ENCODE results near the gene PP2D1. TPM values are rescaled to one million over a fixed set of nuclear protein-coding genes. Genes with fewer than 3 reads are reported as not detected.

The PP2D1 gene, protein sequence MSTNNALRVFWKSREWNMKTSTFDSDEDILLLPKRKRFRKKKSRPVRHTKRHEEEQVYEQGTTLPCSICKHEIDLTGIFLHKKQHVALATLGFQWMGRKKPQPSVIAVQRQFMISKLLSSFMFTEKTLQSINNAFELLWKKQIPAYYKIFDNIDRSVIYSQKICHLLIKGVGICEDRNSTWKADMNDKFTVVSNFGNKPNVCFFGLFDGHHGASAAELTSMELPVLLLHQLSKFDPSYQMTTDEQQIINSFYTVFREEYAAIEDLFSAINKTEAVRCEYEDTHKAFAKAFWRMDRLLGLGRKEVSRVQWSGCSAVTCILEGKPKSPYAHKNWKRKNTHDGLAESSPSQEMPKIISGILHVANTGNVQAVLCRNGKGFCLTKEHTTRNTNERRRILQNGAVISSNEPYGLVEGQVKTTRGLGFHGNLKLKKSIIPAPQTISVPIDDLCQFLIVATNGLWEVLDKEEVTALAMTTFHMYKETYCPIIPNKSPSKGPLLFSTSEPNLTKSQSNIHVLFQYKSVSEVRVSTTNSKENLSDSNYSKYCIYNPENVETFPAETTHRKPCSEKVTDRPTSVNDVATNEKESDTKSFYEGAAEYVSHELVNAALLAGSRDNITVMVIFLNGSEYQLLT
- 0.39 TPM for polyA plus RNA-seq
- long read RNA-seq, donor 1: 0 reads
- long read RNA-seq, donor 2: 0 reads
- long read RNA-seq, donor 3: 0 reads
- long read RNA-seq, donor 4: 0 reads
- long read RNA-seq, donor 5: 0 reads
- long read RNA-seq, donor 6, partial matches to known transcripts: 44 of 44 reads
- long read RNA-seq, donor 6, other reads (novel, unspliced or antisense): 0 of 44 reads
- long read RNA-seq, donor 7: 0 reads
- long read RNA-seq, donor 8: 0 reads
- long read RNA-seq, donor 9: 0 reads
- long read RNA-seq, donor 10: 0 reads
- long read RNA-seq, donor 11, partial matches to known transcripts: 0 of 25 reads
- long read RNA-seq, donor 11, other reads (novel, unspliced or antisense): 25 of 25 reads

DNA sequence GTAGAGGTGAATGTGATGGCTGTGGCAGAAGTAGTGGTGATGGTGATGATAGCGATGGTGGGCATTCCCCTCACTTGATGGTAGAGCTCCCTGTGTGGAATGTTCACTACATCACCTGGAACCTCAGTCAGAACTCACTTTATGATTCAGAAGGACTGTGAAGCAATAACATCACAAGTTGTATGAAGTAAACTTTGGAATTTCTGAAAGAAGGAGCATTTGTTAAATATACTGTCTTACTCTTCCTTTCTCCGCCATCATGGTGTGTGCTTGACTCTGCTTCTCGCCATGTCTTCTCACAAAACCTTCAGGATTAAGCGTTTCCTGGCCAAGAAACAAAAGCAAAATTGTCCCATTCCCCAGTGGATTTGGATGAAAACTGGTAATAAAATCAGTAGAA is at the start of gene PP2D1:
TSS of gene PP2D1 (minus strand) at position 101 of the 400 bp plus-strand sequence. CDS start 192 bp downstream, outside the sequence.
- H3K9me3 ChIP-seq (ENCODE audit: control insufficient read depth, low read depth, low read length): no peaks in the 10 kb centered on the region
- 100% methylated on average over 1 of the region's 4 CpGs for WGBS (ENCODE audit: insufficient coverage, low lambda C conversion rate)
- H3K4me3 ChIP-seq (ENCODE audit: low read length): no peak within 1 kb of the TSS
- H3K36me3 ChIP-seq (ENCODE audit: control insufficient read depth, insufficient read depth, low read length): no peaks in the 10 kb centered on the region
- DNase-seq: no peak
- no peaks in the 10 kb centered on the region for H3K4me1 ChIP-seq (ENCODE audit: control insufficient read depth, insufficient read depth, low read length)
- H3K27me3 ChIP-seq (ENCODE audit: control insufficient read depth, insufficient read depth, low read length): no peaks in the 10 kb centered on the region
- H3K27ac ChIP-seq (ENCODE audit: low read length): no peak within 1 kb of the TSS

DNA sequence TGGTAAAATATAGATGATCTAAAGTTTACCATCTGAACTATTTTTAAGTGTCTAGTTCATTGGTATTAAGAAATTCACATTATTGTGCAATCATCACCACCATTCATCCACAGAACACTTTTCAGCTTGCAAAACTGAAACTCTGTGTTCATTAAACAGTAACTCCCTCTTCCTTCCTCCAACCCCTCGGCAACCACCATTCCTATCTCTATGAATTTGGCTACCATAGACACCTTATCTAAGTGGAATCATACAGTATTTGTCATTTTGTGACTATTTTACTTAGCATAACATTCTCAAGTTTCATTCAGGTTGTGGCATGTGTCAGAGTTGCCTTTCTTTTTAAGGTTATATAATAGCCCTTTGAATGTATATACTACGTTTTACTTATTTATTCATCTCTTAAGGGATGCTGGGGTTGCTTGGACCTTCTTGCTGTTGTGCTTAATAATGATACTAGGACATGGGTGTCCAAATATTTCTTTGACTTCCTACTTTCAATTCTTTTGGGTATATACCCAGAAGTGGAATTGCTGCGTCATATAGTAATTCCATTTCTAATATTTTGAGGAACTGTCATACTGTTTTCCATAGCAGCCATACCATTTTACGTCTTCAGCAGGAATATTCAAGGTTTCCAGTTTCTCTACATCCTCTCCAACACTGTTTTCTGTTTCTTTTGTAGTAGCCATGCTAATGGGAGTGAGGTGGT is 49.1 kb upstream of the PP2D1 start:
- Histone ChIP-seq H3K27me3 (ENCODE audit: control insufficient read depth, insufficient read depth, low read length) (no peaks in the 10 kb centered on the region), H3K4me3 (ENCODE audit: low read length) (no peak overlapping the region), H3K4me1 (ENCODE audit: control insufficient read depth, insufficient read depth, low read length) (peaks cover 2% of the 10 kb centered on the region), H3K36me3 (ENCODE audit: control insufficient read depth, insufficient read depth, low read length) (no peaks in the 10 kb centered on the region), H3K9me3 (ENCODE audit: control insufficient read depth, low read depth, low read length) (no peaks in the 10 kb centered on the region), H3K27ac (ENCODE audit: low read length) (no peak overlapping the region)
- WGBS (ENCODE audit: insufficient coverage, low lambda C conversion rate): 67% methylated on average over 3 of the region's 4 CpGs
- DNase-seq: no peak

DNA sequence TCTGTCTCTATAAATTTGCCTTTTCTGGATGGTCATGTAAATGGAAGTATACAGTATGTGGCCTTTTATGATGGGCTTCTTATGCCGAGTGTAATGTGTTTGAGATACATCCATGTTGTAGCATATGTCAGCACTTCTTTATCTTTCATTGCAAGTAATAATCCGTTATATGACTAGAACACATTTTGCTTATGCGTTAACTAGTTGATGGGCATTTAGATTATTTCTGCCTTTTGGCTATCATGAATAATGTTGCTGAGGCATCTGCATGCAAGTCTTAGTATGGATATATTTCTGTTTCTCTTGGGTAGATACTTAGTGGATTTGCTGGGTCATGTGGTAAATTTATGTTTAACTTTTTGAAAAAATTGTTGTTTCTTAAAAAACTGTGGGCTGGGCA is 47.9 kb upstream of the PP2D1 start:
- H3K27me3 ChIP-seq (ENCODE audit: control insufficient read depth, insufficient read depth, low read length): no peaks in the 10 kb centered on the region
- H3K9me3 ChIP-seq (ENCODE audit: control insufficient read depth, low read depth, low read length): no peaks in the 10 kb centered on the region
- no peak overlapping the region for H3K4me3 ChIP-seq (ENCODE audit: low read length)
- no peaks in the 10 kb centered on the region for H3K36me3 ChIP-seq (ENCODE audit: control insufficient read depth, insufficient read depth, low read length)
- H3K4me1 ChIP-seq (ENCODE audit: control insufficient read depth, insufficient read depth, low read length): peaks cover 2% of the 10 kb centered on the region
- no CpG with 5 or more reads among the region's 3 CpGs for WGBS (ENCODE audit: insufficient coverage, low lambda C conversion rate)
- DNase-seq: no peak
- no peak overlapping the region for H3K27ac ChIP-seq (ENCODE audit: low read length)

DNA sequence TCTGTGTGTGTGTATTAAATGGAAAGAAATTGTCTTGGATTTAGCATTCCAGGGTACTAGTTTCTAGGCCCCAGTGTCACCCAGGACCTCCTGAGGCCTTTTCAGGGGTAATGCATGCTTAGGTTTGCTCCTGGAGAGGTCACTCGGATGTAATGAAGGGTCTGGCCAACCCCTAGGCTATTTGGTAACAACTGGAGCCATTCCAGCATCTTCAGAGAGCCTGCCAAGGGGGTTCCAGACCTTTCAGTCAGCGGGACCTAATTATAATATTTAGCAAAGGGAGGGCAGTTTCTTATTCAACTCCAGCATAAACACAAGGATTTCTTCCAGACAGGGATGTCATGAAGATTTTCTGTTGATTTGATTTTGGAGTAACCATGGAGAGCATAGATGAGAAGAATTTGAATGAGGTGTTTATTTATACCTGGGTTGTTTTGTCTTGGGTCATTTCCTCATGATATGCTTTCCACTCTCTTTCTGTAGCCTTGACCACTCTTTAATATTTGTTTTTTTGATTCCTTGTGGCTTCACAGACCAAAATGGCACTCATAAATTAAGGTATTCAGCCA is 45.6 kb upstream of the PP2D1 start:
- Histone ChIP-seq H3K4me1 (ENCODE audit: control insufficient read depth, insufficient read depth, low read length) (peaks cover 2% of the 10 kb centered on the region), H3K9me3 (ENCODE audit: control insufficient read depth, low read depth, low read length) (no peaks in the 10 kb centered on the region)
- WGBS (ENCODE audit: insufficient coverage, low lambda C conversion rate): no CpG with 5 or more reads among the region's 2 CpGs

DNA sequence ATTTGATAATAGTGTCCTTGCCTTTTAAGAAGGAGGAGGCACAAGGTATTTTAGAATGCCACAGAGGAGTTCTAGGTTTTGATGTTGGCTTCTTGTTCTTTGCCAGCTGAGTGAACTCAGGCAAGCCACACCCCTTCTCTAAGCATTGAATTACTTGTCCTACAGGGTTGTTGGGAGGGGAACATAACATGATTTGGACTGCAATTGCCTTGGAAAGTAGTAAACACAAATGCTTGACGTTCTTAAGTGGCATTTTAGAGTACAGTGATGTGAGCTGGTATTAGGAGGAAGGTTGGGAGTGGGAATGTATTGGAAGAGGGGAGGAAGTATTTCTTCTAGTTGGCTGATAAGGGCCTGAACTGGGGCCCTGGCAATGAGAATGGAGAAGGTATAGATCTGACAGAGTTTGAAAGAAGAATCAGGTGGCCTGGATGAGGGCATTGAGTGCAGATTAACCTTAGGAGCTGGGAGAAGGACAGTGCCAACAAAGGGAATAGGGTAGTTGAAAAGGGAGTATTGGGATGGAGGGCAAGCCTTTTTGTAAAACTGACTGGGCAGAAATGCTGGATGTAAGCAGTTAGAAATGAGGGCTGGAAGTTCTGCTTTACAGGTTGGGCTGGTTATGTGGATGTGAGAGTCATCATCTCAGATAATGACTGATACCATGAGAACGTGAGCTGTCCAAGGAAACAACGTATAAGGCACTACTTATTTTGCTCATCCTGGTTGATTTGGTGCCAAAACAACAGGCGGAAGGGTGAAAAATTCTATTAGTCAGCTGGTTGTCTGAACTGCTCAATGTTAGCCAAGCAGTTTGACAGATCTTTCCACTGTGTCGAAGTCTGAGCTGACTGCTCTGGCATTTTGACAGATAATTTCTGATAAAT is 44.9 kb upstream of the PP2D1 start:
- no CpG with 5 or more reads among the region's 5 CpGs for WGBS (ENCODE audit: insufficient coverage, low lambda C conversion rate)
- no peak for DNase-seq
- no peak overlapping the region for H3K4me3 ChIP-seq (ENCODE audit: low read length)
- H3K9me3 ChIP-seq (ENCODE audit: control insufficient read depth, low read depth, low read length): no peaks in the 10 kb centered on the region
- no peak overlapping the region for H3K27ac ChIP-seq (ENCODE audit: low read length)
- peaks cover 2% of the 10 kb centered on the region for H3K4me1 ChIP-seq (ENCODE audit: control insufficient read depth, insufficient read depth, low read length)
- no peaks in the 10 kb centered on the region for H3K36me3 ChIP-seq (ENCODE audit: control insufficient read depth, insufficient read depth, low read length)
- no peaks in the 10 kb centered on the region for H3K27me3 ChIP-seq (ENCODE audit: control insufficient read depth, insufficient read depth, low read length)

More for the DNA sequence above, 45.6 kb upstream of the PP2D1 start:
- no peaks in the 10 kb centered on the region for H3K36me3 ChIP-seq (ENCODE audit: control insufficient read depth, insufficient read depth, low read length)
- H3K27ac ChIP-seq (ENCODE audit: low read length): no peak overlapping the region
- H3K27me3 ChIP-seq (ENCODE audit: control insufficient read depth, insufficient read depth, low read length): no peaks in the 10 kb centered on the region
- H3K4me3 ChIP-seq (ENCODE audit: low read length): no peak overlapping the region
- DNase-seq: no peak

DNA sequence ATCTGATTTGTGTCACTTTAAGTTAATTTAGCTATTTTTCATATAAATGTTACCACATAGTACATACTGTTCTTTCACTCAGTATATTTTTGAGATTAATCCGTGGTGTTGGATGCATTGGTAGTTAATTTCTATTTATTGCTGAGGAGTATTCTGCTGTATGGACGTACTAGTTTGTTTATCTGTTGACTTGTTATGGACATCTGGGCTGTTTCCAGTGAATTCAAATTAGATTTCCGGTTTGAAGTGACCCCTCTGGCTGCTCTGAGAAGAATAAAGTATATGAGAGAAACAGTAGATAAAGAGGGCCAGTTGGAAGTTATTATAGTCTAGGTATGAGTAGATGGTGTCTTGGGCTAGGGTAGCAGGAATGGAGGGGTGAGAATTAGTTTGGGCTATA is 43.8 kb upstream of the PP2D1 start:
- no peaks in the 10 kb centered on the region for H3K27me3 ChIP-seq (ENCODE audit: control insufficient read depth, insufficient read depth, low read length)
- H3K4me3 ChIP-seq (ENCODE audit: low read length): no peak overlapping the region
- 60% methylated on average over 2 of the region's 3 CpGs for WGBS (ENCODE audit: insufficient coverage, low lambda C conversion rate)
- no peak overlapping the region for H3K27ac ChIP-seq (ENCODE audit: low read length)
- no peaks in the 10 kb centered on the region for H3K36me3 ChIP-seq (ENCODE audit: control insufficient read depth, insufficient read depth, low read length)
- H3K4me1 ChIP-seq (ENCODE audit: control insufficient read depth, insufficient read depth, low read length): peaks cover 2% of the 10 kb centered on the region
- no peak for DNase-seq
- no peaks in the 10 kb centered on the region for H3K9me3 ChIP-seq (ENCODE audit: control insufficient read depth, low read depth, low read length)

DNA sequence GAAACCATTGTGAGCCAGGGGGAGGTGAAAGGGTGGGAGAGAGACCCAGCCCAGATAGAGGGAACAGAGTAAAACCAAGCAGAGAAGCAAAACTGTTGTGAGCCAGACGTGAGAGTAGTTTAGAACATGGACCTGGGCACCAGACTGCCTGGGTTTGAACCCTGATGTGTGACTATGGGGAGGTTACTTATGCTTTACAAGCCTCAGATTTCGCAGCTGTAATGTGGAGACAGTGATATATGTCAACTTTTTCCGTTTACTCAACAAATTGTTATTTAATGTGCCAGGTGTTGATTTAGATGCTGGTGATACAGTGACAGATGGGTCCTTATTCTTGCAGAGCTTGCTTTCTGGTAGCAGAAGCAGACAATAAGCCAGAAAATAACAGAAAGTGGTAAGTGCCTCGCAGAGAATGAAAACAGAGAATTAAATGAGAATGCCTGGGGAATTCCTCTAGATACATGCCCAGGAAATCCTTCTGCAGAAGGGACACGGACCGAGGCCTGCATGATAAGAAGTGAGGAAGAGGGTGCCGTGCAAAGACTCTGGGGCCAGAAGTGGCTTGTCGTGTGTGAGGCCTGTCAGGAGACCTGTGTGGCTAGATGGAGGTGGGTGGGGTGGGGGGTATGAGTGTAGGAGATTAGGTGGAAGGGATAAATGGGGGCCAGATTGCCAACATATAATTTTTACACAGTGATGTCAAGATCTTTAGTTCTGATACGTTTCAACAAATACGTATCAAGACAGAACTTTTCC is 43.1 kb upstream of the PP2D1 start:
- Histone ChIP-seq H3K27ac (ENCODE audit: low read length) (no peak overlapping the region), H3K27me3 (ENCODE audit: control insufficient read depth, insufficient read depth, low read length) (no peaks in the 10 kb centered on the region), H3K36me3 (ENCODE audit: control insufficient read depth, insufficient read depth, low read length) (no peaks in the 10 kb centered on the region), H3K9me3 (ENCODE audit: control insufficient read depth, low read depth, low read length) (no peaks in the 10 kb centered on the region), H3K4me1 (ENCODE audit: control insufficient read depth, insufficient read depth, low read length) (peaks cover 2% of the 10 kb centered on the region), H3K4me3 (ENCODE audit: low read length) (no peak overlapping the region)
- WGBS (ENCODE audit: insufficient coverage, low lambda C conversion rate): 66% methylated on average over 2 of the region's 10 CpGs
- DNase-seq: no peak

DNA sequence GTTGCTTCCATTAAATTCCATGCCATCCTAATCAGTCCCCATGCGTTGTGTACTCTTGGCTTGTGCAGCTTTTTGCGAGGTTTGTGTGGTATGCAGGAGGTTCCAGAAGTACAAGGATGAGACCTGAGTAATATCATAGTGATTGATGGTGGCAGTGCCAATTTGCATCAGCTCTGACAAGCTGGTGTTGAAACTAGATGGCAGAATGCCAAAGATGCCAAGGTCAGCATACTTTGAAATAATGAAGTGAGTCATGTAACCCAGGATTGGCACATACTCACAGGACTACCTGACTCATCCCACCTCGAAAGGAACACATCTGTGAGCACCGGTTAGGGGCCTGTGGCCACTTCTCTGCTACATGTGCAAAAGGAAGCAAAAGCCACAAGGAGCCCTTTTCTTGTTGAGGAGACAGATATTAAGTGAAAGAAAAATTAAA is 42.5 kb upstream of the PP2D1 start:
- H3K36me3 ChIP-seq (ENCODE audit: control insufficient read depth, insufficient read depth, low read length): no peaks in the 10 kb centered on the region
- no peak overlapping the region for H3K27ac ChIP-seq (ENCODE audit: low read length)
- DNase-seq: peak; percentile 44 to 45
- H3K27me3 ChIP-seq (ENCODE audit: control insufficient read depth, insufficient read depth, low read length): no peaks in the 10 kb centered on the region
- WGBS (ENCODE audit: insufficient coverage, low lambda C conversion rate): no CpG with 5 or more reads among the region's 4 CpGs
- H3K4me1 ChIP-seq (ENCODE audit: control insufficient read depth, insufficient read depth, low read length): peaks cover 2% of the 10 kb centered on the region
- no peak overlapping the region for H3K4me3 ChIP-seq (ENCODE audit: low read length)
- no peaks in the 10 kb centered on the region for H3K9me3 ChIP-seq (ENCODE audit: control insufficient read depth, low read depth, low read length)

DNA sequence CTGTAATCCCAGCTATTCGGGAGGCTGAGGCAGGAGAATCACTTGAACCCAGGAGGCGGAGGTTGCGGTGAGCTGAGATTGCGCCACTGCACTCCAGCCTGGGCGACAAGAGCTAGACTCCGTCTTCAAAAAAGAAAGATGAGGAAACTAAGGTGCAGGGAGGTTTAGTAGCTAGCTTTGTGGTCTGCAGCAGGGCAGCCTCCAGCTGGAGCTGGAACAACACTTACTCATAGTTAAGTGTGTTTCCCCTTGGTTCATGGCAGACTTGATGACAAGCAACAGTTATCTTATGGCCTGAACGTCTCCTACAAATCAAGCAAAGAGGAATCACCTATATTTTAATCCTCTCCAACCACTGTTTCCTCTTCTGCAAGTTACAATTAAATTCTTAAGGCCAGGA is 40.8 kb upstream of the PP2D1 start:
- H3K27me3 ChIP-seq (ENCODE audit: control insufficient read depth, insufficient read depth, low read length): no peaks in the 10 kb centered on the region
- no CpG with 5 or more reads among the region's 7 CpGs for WGBS (ENCODE audit: insufficient coverage, low lambda C conversion rate)
- H3K36me3 ChIP-seq (ENCODE audit: control insufficient read depth, insufficient read depth, low read length): no peaks in the 10 kb centered on the region
- H3K27ac ChIP-seq (ENCODE audit: low read length): no peak overlapping the region
- no peak for DNase-seq
- no peak overlapping the region for H3K4me3 ChIP-seq (ENCODE audit: low read length)
- no peaks in the 10 kb centered on the region for H3K9me3 ChIP-seq (ENCODE audit: control insufficient read depth, low read depth, low read length)
- H3K4me1 ChIP-seq (ENCODE audit: control insufficient read depth, insufficient read depth, low read length): peaks cover 2% of the 10 kb centered on the region

All from large intestine (tissue), 12 donors.